BLaER1 treated with 17β-estradiol and CSF1 and Interleukin-3, amounts not matched to agents 10 nM and 100 nM (cell line): ENCODE data around the gene CTSA.

ENCODE experiments used
- H3K27ac ChIP-seq, 11 experiments: shearing (Covaris generic); formaldehyde crosslinking; 2 replicates each; pipeline ENCODE4 v1.8.1; 2022
- H3K27me3 ChIP-seq, 11 experiments: shearing (Covaris generic); formaldehyde crosslinking; 2 replicates each; pipeline ENCODE4 v1.8.1; 2022
- H3K36me3 ChIP-seq, 11 experiments: shearing (Covaris generic); formaldehyde crosslinking; 2 replicates each; pipeline ENCODE4 v1.8.1; 2022
- H3K4me1 ChIP-seq, 10 experiments: shearing (Covaris generic); formaldehyde crosslinking; 2 replicates each; pipeline ENCODE4 v1.8.1; 2022
- H3K4me2 ChIP-seq, 11 experiments: shearing (Covaris generic); formaldehyde crosslinking; 2 replicates each; pipeline ENCODE4 v1.8.1; 2022
- H3K4me3 ChIP-seq, 10 experiments: shearing (Covaris generic); formaldehyde crosslinking; 2 replicates each; pipeline ENCODE4 v1.8.1; 2022
- H3K9ac ChIP-seq, 11 experiments: shearing (Covaris generic); formaldehyde crosslinking; 2 replicates each; pipeline ENCODE4 v1.8.1; 2022
- H3K9me3 ChIP-seq, 11 experiments: shearing (Covaris generic); formaldehyde crosslinking; replicated peaks in 1 of 11; 2 replicates each; pipeline ENCODE4 v1.8.1; 2022
- H4K20me1 ChIP-seq, 11 experiments: shearing (Covaris generic); formaldehyde crosslinking; 2 replicates each; pipeline ENCODE4 v1.8.1; 2022
- Cebpa-rat ChIP-seq, 11 experiments: shearing (Covaris generic); IDR thresholded peaks; 2 replicates each; pipeline ENCODE4 v1.8.1; 2022

CTSA gene

GRCh38 chr20:45912344-45912682, 21.2 kb downstream of the CTSA start:
- peaks cover 0 to 22% (median 0%) of the 10 kb centered on the region in 11 experiments; a peak in 3 of 22 replicates for H3K36me3 ChIP-seq
- H3K27ac ChIP-seq: peak overlapping the region; percentile 60 to 80 (median 74); a peak in 17 of 22 replicates
- H3K4me3 ChIP-seq: peak overlapping the region; percentile 50 to 68 (median 55); a peak in 19 of 20 replicates
- peaks cover 0 to 21% (median 0%) of the 10 kb centered on the region in 11 experiments; a peak in 2 of 22 replicates for H4K20me1 ChIP-seq
- H3K4me1 ChIP-seq: peaks cover 33 to 80% (median 45%) of the 10 kb centered on the region in 10 experiments
- TF ChIP-seq Cebpa-rat (IDR thresholded peaks at IDR 0.05): no peak
- peak overlapping the region; percentile 83 to 99 (median 95) for H3K4me2 ChIP-seq
- no peaks in the 10 kb centered on the region for H3K9me3 ChIP-seq
- peak overlapping the region; percentile 60 to 80 (median 73) for H3K9ac ChIP-seq
- H3K27me3 ChIP-seq: peaks cover 0 to 31% (median 19%) of the 10 kb centered on the region in 11 experiments; a peak in 20 of 22 replicates

GRCh38 chr20:45913116-45913515, 22.0 kb downstream of the CTSA start:
- H3K4me1 ChIP-seq: peaks cover 33 to 88% (median 45%) of the 10 kb centered on the region in 10 experiments
- no peak for TF ChIP-seq Cebpa-rat (IDR thresholded peaks at IDR 0.05)
- H4K20me1 ChIP-seq: peaks cover 0 to 13% (median 0%) of the 10 kb centered on the region in 11 experiments; a peak in 2 of 22 replicates
- peak overlapping the region in 3 of 11 experiments; percentile 34 to 41 (median 35); a peak in 3 of 22 replicates for H3K9ac ChIP-seq
- no peaks in the 10 kb centered on the region for H3K9me3 ChIP-seq
- peaks cover 0 to 31% (median 19%) of the 10 kb centered on the region in 11 experiments; a peak in 20 of 22 replicates for H3K27me3 ChIP-seq
- H3K4me3 ChIP-seq: no peak overlapping the region
- peaks cover 0 to 14% (median 0%) of the 10 kb centered on the region in 11 experiments; a peak in 2 of 22 replicates for H3K36me3 ChIP-seq
- H3K27ac ChIP-seq: peak overlapping the region in 4 of 11 experiments; percentile 43 to 75 (median 63); a peak in 7 of 22 replicates
- H3K4me2 ChIP-seq: peak overlapping the region in 6 of 11 experiments; percentile 21 to 99 (median 90); a peak in 9 of 22 replicates

GRCh38 chr20:45917790-45918141, 26.6 kb downstream of the CTSA start:
- Histone ChIP-seq H3K27ac (peak overlapping the region in 3 of 11 experiments; percentile 42 to 68 (median 56); a peak in 4 of 22 replicates), H4K20me1 (no peaks in the 10 kb centered on the region), H3K9me3 (no peaks in the 10 kb centered on the region), H3K4me2 (peak overlapping the region in 3 of 11 experiments; percentile 40 to 81 (median 81); a peak in 6 of 22 replicates), H3K4me3 (no peak overlapping the region), H3K9ac (peak overlapping the region in 3 of 11 experiments; percentile 7 to 45 (median 34); a peak in 2 of 22 replicates), H3K27me3 (peaks cover 0 to 13% (median 1%) of the 10 kb centered on the region in 11 experiments; a peak in 17 of 22 replicates), H3K4me1 (peaks cover 6 to 97% (median 22%) of the 10 kb centered on the region in 10 experiments; a peak in 18 of 20 replicates), H3K36me3 (no peaks in the 10 kb centered on the region)
- no peak for TF ChIP-seq Cebpa-rat (IDR thresholded peaks at IDR 0.05)

- Histone ChIP-seq H3K4me2 (peak overlapping the region in 3 of 11 experiments; percentile 40 to 81 (median 81); a peak in 6 of 22 replicates), H3K4me1 (peaks cover 6 to 99% (median 20%) of the 10 kb centered on the region in 10 experiments; a peak in 17 of 20 replicates), H3K9me3 (no peaks in the 10 kb centered on the region), H3K27ac (peak overlapping the region in 3 of 11 experiments; percentile 42 to 68 (median 56); a peak in 5 of 22 replicates), H4K20me1 (no peaks in the 10 kb centered on the region), H3K36me3 (no peaks in the 10 kb centered on the region), H3K9ac (peak overlapping the region in 4 of 11 experiments; percentile 7 to 34 (median 16); a peak in 5 of 22 replicates), H3K27me3 (peaks cover 0 to 10% (median 0%) of the 10 kb centered on the region in 11 experiments; a peak in 7 of 22 replicates), H3K4me3 (no peak overlapping the region)
- TF ChIP-seq Cebpa-rat (IDR thresholded peaks at IDR 0.05): no peak
Measured at GRCh38 chr20:45918182-45918737, 27.1 kb downstream of the CTSA start.

GRCh38 chr20:45918779-45919537, 27.8 kb downstream of the CTSA start:
- Histone ChIP-seq H3K9me3 (no peaks in the 10 kb centered on the region), H4K20me1 (no peaks in the 10 kb centered on the region), H3K27ac (peak overlapping the region in 3 of 11 experiments; percentile 42 to 68 (median 56); a peak in 5 of 22 replicates), H3K36me3 (no peaks in the 10 kb centered on the region), H3K27me3 (peaks cover 0 to 3% (median 0%) of the 10 kb centered on the region in 11 experiments; a peak in 4 of 22 replicates), H3K9ac (peak overlapping the region in 3 of 11 experiments; percentile 15 to 34 (median 18); a peak in 4 of 22 replicates), H3K4me1 (peaks cover 6 to 99% (median 17%) of the 10 kb centered on the region in 10 experiments; a peak in 17 of 20 replicates), H3K4me3 (no peak overlapping the region), H3K4me2 (peak overlapping the region in 3 of 11 experiments; percentile 40 to 81 (median 81); a peak in 6 of 22 replicates)
- no peak for TF ChIP-seq Cebpa-rat (IDR thresholded peaks at IDR 0.05)

GRCh38 chr20:45919542-45920399, 28.6 kb downstream of the CTSA start:
- Histone ChIP-seq H3K36me3 (no peaks in the 10 kb centered on the region), H3K9ac (peak overlapping the region in 2 of 11 experiments; percentile 13 to 15; a peak in 2 of 22 replicates), H4K20me1 (no peaks in the 10 kb centered on the region), H3K4me1 (peaks cover 6 to 99% (median 16%) of the 10 kb centered on the region in 10 experiments; a peak in 17 of 20 replicates), H3K4me3 (no peak overlapping the region), H3K4me2 (peak overlapping the region in 3 of 11 experiments; percentile 67 to 81 (median 81); a peak in 6 of 22 replicates), H3K27me3 (no peaks in the 10 kb centered on the region), H3K9me3 (no peaks in the 10 kb centered on the region), H3K27ac (peak overlapping the region in 2 of 11 experiments; percentile 13 to 30; a peak in 2 of 22 replicates)
- TF ChIP-seq Cebpa-rat (IDR thresholded peaks at IDR 0.05): no peak

- H3K9ac ChIP-seq: peak overlapping the region in 1 of 11 experiments; percentile 13; a peak in 1 of 22 replicates
- no peak for TF ChIP-seq Cebpa-rat (IDR thresholded peaks at IDR 0.05)
- no peaks in the 10 kb centered on the region for H3K27me3 ChIP-seq
- H3K9me3 ChIP-seq: no peaks in the 10 kb centered on the region
- H3K36me3 ChIP-seq: no peaks in the 10 kb centered on the region
- H3K27ac ChIP-seq: peak overlapping the region in 2 of 11 experiments; percentile 13 to 30; a peak in 2 of 22 replicates
- peak overlapping the region in 4 of 11 experiments; percentile 45 to 81 (median 74); a peak in 8 of 22 replicates for H3K4me2 ChIP-seq
- peaks cover 6 to 99% (median 16%) of the 10 kb centered on the region in 10 experiments; a peak in 17 of 20 replicates for H3K4me1 ChIP-seq
- no peaks in the 10 kb centered on the region for H4K20me1 ChIP-seq
- H3K4me3 ChIP-seq: no peak overlapping the region
Measured at GRCh38 chr20:45920462-45921336, 29.6 kb downstream of the CTSA start.
